Skeletal muscle satellite cell (primary cell): ENCODE results near the gene KLHL17.
"Not testable (repeated sequence)": the region's sequence is repeated elsewhere in the genome, so short reads cannot be mapped to it uniquely, and the experiment has no call there.

Experiments used
- H3K27me3 ChIP-seq: 2 replicates; pipeline ENCODE4 v1.7.0; 2013; ENCODE audit warnings: low read length; ENCODE audit not compliant: control insufficient read depth, insufficient read depth
- H3K36me3 ChIP-seq: 2 replicates; pipeline ENCODE4 v1.7.0; 2013; ENCODE audit warnings: mild to moderate bottlenecking, control low read depth, low read length; ENCODE audit not compliant: insufficient read depth
- H3K4me1 ChIP-seq: 2 replicates; pipeline ENCODE4 v1.7.0; 2013; ENCODE audit warnings: low read length; ENCODE audit not compliant: control insufficient read depth, insufficient read depth
- H3K4me2 ChIP-seq: 2 replicates; pipeline ENCODE4 v1.7.0; 2013; ENCODE audit warnings: mild to moderate bottlenecking, low read length
- H3K4me3 ChIP-seq: 2 replicates; pipeline ENCODE4 v1.7.0; 2013; ENCODE audit warnings: low read length
- H3K9ac ChIP-seq: 2 replicates; pipeline ENCODE4 v1.7.0; 2013; ENCODE audit warnings: mild to moderate bottlenecking, low read depth, low read length, moderate library complexity
- H3K9me3 ChIP-seq: replicated peaks from 2 replicates; pipeline ENCODE4 v1.7.0; 2013; ENCODE audit warnings: mild to moderate bottlenecking, control low read depth, low read length

KLHL17 gene

DNA sequence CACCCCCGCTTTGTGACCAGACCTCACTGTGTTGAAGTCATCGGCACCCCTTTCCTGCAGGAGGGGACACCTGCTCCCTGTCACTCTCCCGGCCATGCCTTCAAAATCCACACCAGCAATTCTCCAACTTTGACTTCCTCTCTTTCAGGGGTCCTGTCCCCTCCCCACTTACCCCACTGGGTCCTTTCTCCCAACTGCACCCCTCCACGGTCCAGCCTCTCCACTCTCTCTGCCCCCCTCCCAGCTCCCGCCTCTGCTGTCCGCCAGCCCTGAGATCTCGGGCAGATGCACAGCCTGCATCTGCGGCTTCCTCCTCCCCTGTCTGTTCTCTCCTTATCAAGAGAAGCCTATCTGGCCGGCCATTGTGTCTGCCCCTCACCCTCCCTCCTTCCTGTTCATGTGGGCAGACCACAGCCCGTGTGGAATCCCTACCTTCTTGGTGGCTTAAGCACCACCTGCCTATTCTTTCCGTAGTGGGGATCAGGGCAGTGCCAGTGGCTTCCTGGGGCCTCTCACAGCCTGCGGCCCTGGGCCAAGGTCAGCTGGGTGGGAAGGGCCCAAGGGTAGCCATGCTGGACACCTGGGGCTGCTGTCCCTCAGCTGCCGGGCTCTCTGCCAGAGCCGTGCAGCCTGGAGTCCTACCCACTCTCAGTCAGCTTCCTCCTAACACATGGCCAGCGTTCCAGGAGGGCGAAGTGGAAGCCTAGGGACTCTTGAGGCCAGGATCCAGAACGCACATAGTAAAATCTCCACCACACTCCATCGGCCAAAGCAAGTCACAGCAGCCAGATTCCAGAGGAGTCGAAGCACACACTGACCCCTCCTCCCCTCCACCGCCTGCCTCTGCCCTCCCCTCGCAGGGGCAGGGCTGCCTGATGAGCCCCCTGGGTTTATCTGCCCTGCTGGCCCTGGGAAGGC is 44.7 kb downstream of the KLHL17 start:
- no peak overlapping the region for H3K9ac ChIP-seq
- peaks cover 27% of the 10 kb centered on the region for H3K4me1 ChIP-seq
- H3K4me3 ChIP-seq, result no peak overlapping the region
- H3K36me3 ChIP-seq, result no peaks in the 10 kb centered on the region
- no peaks in the 10 kb centered on the region for H3K9me3 ChIP-seq
- H3K27me3 ChIP-seq, result peaks cover 32% of the 10 kb centered on the region
- peak overlapping the region; percentile 14 for H3K4me2 ChIP-seq

- H3K4me1 ChIP-seq, result peaks cover 19% of the 10 kb centered on the region
- no peak overlapping the region for H3K4me3 ChIP-seq
- no peaks in the 10 kb centered on the region for H3K9me3 ChIP-seq
- H3K27me3 ChIP-seq, result peaks cover 24% of the 10 kb centered on the region
- no peak overlapping the region for H3K4me2 ChIP-seq
- no peaks in the 10 kb centered on the region for H3K36me3 ChIP-seq
- no peak overlapping the region for H3K9ac ChIP-seq
Measured at GRCh38 chr1:1005774-1006304, 45.5 kb downstream of the KLHL17 start.

GRCh38 chr1:1006305-1007159 is 46.1 kb downstream of the KLHL17 start:
- H3K27me3 ChIP-seq, result peaks cover 19% of the 10 kb centered on the region
- H3K9ac ChIP-seq, result no peak overlapping the region
- no peaks in the 10 kb centered on the region for H3K9me3 ChIP-seq
- H3K4me1 ChIP-seq, result peaks cover 15% of the 10 kb centered on the region
- H3K4me3 ChIP-seq, result no peak overlapping the region
- no peak overlapping the region for H3K4me2 ChIP-seq
- no peaks in the 10 kb centered on the region for H3K36me3 ChIP-seq

GRCh38 chr1:1010131-1010530 is 49.7 kb downstream of the KLHL17 start:
- H3K4me3 ChIP-seq, H3K9me3 ChIP-seq, H3K9ac ChIP-seq, H3K4me2 ChIP-seq, H3K27me3 ChIP-seq, H3K36me3 ChIP-seq: not testable (repeated sequence)
- peaks cover 14% of the 10 kb centered on the region for H3K4me1 ChIP-seq

- H3K9me3 ChIP-seq, result no peaks in the 10 kb centered on the region
- peaks cover 10% of the 10 kb centered on the region for H3K4me1 ChIP-seq
- no peaks in the 10 kb centered on the region for H3K27me3 ChIP-seq
Measured at GRCh38 chr1:1011396-1011949, 51.1 kb downstream of the KLHL17 start.

DNA sequence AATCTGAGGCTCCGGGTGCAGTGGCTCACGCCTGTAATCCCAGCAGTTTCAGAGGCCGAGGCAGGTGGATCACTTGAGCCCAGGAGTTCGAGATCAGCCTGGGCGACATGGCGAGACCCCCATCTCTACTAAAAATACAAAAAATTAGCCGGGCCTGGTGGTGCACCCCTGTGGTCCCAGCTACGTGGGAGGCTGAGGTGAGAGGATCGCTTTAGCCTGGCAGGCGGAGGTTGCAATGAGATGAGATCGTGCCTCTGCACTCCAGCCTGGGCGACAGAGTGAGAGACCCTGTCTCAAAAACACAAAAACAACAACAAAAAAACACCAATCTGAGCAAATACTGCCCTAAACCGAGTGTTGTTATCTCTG is 52.3 kb downstream of the KLHL17 start:
- peak overlapping the region; percentile 84 for H3K9ac ChIP-seq

More at GRCh38 chr1:1011396-1011949, 51.1 kb downstream of the KLHL17 start:
- Histone ChIP-seq H3K4me2 (no peak overlapping the region), H3K36me3 (no peaks in the 10 kb centered on the region), H3K9ac (no peak overlapping the region), H3K4me3 (no peak overlapping the region)

GRCh38 chr1:1013105-1013921 is 52.9 kb downstream of the KLHL17 start, which contains the start of gene ISG15:
TSS of gene ISG15 (plus strand) at chr1:1013497. CDS start at chr1:1013574, 77 bp downstream.
- Histone ChIP-seq H3K4me3 (peak within 1 kb of the TSS; percentile 95), H3K36me3 (no peaks in the 10 kb centered on the region), H3K4me2 (peak within 1 kb of the TSS; percentile 89), H3K9me3 (no peaks in the 10 kb centered on the region), H3K9ac (peak within 1 kb of the TSS; percentile 84), H3K4me1 (peaks cover 10% of the 10 kb centered on the region), H3K27me3 (no peaks in the 10 kb centered on the region)

More for the DNA sequence above, 52.3 kb downstream of the KLHL17 start:
- peak overlapping the region; percentile 95 for H3K4me3 ChIP-seq
- peak overlapping the region; percentile 89 for H3K4me2 ChIP-seq
- not testable (repeated sequence) for H3K9me3 ChIP-seq, H3K36me3 ChIP-seq, H3K4me1 ChIP-seq, H3K27me3 ChIP-seq

DNA sequence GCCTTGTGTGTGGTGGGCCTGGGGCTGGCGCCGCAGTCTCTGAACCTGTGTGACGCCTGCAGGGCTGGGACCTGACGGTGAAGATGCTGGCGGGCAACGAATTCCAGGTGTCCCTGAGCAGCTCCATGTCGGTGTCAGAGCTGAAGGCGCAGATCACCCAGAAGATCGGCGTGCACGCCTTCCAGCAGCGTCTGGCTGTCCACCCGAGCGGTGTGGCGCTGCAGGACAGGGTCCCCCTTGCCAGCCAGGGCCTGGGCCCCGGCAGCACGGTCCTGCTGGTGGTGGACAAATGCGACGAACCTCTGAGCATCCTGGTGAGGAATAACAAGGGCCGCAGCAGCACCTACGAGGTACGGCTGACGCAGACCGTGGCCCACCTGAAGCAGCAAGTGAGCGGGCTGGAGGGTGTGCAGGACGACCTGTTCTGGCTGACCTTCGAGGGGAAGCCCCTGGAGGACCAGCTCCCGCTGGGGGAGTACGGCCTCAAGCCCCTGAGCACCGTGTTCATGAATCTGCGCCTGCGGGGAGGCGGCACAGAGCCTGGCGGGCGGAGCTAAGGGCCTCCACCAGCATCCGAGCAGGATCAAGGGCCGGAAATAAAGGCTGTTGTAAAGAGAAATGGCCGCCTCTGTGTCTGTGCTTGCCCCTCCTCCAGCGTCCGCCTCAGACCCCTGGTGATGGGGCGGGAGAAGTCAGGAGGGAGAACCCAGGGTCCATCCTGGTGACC is 53.7 kb downstream of the KLHL17 start:
- H3K4me3 ChIP-seq, result peak overlapping the region; percentile 95

DNA sequence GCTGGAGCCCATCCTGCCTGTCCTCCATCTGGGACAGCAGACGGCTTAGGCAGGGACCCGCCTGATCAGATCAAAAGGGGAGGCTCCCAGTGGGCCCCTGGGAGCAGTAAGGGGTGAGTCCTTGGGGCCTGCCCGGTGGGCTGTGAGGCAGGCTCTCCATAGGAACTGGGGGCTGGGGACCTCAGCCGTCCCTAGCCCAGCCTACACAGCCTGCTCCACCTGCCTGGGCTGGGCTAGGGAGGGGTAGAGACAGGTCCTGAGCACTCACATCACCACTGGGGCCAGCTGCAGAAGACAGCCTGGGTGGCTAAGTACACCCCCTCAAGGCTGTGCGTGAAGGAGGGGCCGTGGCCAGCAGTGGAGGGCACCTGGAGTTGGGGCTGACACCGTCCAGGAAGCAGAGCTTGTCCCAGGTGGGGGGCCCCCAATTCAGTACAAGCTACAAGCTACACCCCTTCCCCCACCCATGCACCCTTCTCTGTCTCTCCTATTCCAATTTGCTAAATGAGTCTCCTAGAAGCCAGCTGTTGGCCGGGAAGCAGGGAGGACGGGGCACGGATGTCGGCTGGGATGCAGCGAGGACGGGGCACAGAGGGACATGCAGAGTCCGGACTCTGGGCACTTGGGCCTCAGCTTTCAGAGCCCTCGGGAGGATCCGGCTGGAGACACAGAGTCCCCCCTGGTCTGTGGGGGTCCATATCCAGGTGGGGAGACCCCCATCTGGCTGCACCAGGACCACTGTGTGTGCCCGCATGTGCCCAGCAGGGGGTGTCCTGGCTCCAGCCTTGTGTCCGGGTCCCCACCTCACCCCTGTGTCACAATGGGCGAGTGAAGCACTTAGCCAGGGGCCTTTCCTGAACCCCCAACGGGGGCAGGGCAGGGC is 54.7 kb downstream of the KLHL17 start:
- Histone ChIP-seq H3K4me3 (no peak overlapping the region), H3K27me3 (no peaks in the 10 kb centered on the region), H3K4me2 (no peak overlapping the region), H3K9ac (no peak overlapping the region), H3K9me3 (no peaks in the 10 kb centered on the region), H3K4me1 (peaks cover 10% of the 10 kb centered on the region), H3K36me3 (no peaks in the 10 kb centered on the region)

More for the DNA sequence above, 53.7 kb downstream of the KLHL17 start:
- H3K27me3 ChIP-seq, result no peaks in the 10 kb centered on the region
- peaks cover 10% of the 10 kb centered on the region for H3K4me1 ChIP-seq
- no peaks in the 10 kb centered on the region for H3K9me3 ChIP-seq
- H3K36me3 ChIP-seq, result no peaks in the 10 kb centered on the region
- peak overlapping the region; percentile 89 for H3K4me2 ChIP-seq
- H3K9ac ChIP-seq, result peak overlapping the region; percentile 84
